DLD1 (cell line): ENCODE measurements around the gene CNPY1.

ENCODE experiments used
- in situ Hi-C: cut with HindIII; loops from 2 replicates; pipeline ENCODE4 v1.10.0; 2017; ENCODE audit warnings: low sequenced_read_pairs

The CNPY1 gene

DNA sequence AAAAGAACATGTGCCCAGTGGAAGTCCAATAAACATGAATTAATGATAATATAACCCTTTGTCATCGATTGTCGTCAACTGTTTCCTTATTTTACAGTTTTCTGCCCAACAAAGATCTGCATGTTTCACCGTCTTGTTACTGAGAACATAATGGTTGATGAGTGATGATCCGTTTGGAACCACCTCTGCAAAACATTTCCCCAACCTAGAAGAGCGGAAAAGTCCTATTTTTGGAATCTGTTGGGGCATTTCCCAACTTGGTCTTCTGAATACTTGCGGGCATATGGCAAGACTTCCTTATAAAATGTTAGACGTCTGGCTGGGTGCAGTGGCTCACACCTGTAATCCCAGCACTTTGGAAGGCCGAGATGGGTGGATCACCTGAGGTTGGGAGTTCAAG is 32.1 kb downstream of the CNPY1 start:
- in situ Hi-C loops = no loop called here

GRCh38 chr7:155513543-155514285 is 32.6 kb downstream of the CNPY1 start:
- in situ Hi-C loops = no loop called here

DNA sequence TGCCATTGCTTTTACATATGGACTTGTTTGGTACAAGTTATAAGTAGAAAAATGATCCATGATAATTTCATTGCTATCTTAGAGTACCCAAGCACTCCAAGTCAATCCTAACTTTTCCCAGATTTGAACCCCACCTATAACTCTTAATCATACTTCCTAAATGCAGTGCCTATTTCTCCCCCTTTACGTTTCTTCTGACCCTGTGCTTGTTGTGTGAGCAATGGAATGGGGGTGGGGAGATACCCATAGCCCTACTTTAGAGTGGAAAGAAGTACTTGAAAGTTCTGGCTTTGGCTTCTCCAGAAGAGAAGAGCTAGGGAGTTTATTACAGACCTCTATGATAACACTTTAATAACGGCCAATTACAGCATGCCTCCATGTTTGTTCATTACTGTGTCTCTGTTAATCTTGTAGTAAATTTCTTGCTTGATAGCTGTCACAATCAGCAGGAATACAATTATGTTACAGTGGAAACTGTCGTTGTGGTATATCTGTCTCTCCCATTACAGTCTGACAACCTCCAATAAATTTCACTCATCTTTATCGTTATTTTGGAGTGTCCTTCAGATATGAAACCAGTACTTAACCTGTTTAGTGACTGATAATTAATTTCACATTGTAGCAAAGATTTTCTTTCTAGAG is 34.0 kb downstream of the CNPY1 start:
- in situ Hi-C loops = no loop called here

DNA sequence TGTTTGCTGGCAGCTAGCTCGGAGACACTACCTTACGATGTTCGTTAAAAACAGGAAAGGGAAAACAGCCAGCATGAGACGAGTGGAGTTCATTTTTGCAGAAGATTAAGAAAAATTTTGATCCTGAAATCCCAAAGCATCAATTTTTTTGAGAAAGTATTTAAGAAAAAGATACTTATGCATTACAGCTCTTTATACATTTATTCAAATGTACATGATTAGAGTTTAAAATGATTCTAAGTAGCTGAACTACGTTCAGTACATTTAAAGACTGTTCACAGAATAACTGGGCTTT is 34.7 kb downstream of the CNPY1 start:
- in situ Hi-C loops = no loop called here

- in situ Hi-C loops = no loop called here
Measured at GRCh38 chr7:155510975-155511701, 35.2 kb downstream of the CNPY1 start.

GRCh38 chr7:155509725-155510551 is 36.4 kb downstream of the CNPY1 start:
- in situ Hi-C loops = no loop called here

DNA sequence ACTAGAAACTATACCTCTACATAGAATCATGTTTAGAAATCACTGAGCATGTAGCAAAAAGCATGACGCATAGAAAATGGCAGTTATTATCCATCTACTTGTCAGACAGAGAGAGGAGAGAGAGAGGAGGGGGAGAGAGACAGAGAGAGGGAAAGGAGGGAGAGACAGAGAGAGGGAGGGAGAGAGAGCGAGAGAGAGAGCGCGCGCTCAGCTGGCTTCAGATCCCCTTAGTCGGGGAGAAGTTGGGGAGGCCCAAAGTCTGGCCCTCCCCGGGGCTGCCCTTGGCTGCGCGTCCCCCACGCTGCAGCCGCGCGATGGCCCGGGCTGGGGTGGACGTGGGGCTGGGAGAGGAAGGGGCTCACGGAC is 37.0 kb downstream of the CNPY1 start:
- in situ Hi-C loops = no loop called here

DNA sequence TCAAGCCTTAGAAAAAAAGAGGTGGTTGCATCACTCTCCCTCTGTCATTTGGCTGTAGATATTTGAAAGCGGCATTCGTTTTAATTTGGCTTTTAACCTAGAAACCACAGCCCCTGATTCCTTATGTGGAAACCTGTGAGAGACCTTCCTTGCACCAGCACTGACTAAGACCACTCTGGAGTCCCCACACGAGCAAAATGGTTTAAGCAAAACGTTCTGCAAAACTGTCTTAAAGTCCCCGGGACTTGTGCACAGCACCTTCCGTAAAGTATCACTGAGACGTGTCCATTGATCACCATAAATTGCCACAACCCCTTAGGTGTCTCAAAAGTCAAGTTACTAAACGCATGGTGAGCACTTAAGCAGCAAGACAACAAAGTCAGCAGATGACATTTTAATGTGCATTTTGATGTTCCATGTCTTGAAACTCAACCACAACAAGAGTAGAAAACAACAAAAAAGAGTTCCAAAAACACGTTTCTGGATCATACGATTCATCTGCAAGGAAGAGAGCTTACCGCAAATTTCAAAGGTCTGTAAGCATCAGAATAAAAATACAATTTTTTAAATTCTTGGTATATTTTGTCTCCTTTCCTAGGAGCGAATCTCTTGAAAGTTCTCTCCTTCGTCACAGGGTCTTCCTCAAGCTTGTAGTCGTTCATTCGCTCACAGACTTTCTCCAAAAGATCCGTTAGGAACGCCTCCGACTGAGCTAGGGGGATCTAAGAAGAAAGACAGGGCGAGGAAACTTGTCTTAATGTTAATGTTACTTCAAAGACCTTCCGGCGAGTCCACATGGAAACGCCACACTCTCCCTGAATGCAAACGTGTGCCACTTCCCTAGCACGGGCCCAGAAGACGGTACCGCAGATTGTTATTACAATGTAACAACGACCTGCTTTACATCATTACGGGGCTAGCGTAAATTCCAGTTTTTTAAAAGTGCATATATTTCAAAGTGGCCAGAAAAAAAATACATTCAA is 37.7 kb downstream of the CNPY1 start:
- in situ Hi-C loops = no loop called here

- in situ Hi-C loops = no loop called here
Measured at GRCh38 chr7:155507576-155507975, 38.8 kb downstream of the CNPY1 start.

GRCh38 chr7:155506854-155507337 is 39.5 kb downstream of the CNPY1 start:
- in situ Hi-C loops = no loop called here

DNA sequence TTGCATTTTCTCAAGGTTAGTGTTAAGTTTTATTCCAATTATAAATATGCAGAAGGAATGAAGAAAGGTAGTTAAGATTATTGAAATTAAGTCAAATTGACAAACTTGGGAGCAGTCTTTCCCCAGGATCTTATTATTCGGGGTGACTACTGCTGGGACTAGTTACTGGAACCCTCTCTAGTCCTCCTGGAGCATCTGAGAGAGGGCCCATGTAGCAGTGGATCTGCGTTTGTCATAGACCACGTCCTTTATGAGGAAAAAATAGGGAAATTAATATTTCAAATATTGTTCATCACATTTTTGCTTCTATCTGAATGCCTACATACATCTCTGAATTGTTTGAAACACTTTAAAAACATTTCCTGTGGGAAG is 41.0 kb downstream of the CNPY1 start:
- in situ Hi-C loops = no loop called here

DNA sequence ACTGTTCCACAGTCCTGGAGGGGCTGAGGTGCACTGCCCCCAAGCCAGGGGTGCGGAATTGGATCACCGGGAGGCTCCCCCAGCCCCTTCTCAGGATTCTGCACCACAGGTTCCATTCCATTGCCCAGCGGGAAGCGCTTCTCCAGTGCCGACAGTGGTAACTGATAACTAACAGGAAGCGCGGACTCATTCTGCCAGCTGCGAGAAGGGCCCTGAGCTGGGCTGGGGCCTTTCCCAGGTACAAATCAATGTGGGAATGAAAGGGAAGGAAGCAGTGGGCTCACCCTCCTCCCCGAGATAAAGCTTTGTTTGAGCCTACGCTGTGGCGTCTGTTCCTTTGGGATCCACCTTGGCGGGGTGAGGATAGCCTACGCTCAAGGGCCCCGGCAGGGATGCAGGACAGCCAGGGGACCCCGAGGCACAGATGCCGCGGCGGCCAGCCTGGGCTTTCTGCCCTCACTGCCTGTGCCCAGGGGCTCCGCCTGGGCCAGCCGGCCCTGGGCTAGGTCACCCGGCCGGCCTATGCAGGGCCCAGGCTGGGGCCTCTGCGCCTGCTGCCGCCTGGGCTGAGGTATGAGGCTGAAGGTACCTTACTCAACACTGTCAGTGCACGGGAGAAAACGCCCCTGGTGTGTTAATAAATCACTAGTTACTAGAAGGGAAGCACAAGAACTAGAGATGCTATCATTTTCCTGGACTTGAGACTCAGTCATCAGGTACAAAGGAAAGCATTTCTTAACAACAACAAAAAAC is 49.0 kb downstream of the CNPY1 start:
- in situ Hi-C loops = loop anchor here (5.0 kb wide), 1 partner anchor 40 kb away; no protein-coding TSS in a partner anchor

DNA sequence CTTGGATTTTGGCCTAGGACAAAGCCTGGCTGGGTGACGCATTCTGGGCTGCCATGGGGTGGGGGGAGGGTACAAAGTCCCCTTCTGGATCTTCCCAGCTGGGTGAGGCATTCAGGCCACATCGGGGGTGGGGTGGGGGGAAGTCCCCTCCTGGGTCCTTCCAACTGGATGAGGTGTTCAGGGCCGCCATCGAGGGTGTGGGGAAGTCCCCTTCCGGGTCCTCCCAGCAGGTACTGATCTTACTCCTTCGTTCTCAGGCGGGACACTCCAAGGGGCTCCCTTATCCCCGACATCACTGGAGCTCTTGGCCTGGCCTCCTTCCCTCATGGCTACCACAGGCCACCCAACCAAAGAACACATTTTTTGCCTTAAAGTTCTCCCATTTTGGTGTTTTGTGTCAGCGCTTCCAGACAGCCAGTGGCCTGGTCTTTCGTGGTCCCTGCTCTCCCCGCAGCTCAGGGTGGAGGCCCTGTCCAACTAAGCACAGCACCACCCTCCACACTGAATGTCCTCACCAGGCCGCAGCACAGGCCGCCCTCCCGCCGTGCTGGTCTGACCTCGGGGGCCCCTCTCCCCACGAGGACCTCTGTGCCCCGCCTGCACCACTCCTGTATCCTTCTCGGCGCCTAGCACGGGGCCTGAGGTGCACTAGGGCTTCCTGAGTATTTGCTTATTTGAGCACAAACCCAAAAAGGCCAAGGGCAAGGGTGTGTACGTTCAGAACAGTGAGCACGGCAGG is 49.9 kb downstream of the CNPY1 start:
- in situ Hi-C loops = loop anchor here (5.0 kb wide), 1 partner anchor 41 kb away; no protein-coding TSS in a partner anchor

DNA sequence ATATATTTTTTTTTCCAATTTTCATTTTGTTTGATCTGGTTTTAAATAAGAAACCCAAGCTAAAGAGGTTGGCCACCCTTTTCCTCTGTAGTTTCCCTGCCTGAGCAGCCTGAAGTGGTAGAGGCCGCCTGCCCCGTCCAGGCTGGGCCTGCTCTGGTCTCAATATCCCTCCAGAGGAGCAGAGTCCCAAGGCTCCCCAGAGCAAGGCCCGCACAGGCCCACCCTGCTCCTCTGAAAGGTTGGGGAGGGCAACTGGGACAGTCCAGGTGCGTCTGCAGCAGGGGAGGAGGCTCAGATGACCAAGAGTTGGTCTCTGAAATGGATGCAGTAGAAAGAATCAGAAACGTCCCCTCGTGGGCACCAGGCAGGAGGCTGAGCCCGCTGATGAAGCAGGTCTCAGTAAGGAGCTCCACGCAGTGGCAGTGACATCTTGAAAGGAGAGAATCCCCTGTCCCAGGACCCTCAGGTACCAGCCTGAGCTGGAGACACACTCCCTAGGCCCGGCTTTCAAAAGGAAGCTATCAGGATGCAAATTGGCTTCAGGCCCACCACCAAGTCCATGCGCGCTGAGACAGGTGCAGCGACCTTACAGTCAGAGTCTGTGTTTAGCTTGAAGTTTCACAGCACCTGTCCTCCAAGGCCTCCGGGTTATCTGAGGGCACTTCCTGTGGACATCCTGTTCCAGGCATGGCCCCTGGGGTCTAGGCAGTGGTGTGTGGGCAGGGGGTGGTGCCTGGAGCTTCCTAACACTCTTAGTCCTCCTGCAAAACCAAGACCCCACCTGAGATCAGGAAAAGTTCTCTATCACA is 50.7 kb downstream of the CNPY1 start:
- in situ Hi-C loops = loop anchor here (5.0 kb wide), 1 partner anchor 42 kb away; no protein-coding TSS in a partner anchor

DNA sequence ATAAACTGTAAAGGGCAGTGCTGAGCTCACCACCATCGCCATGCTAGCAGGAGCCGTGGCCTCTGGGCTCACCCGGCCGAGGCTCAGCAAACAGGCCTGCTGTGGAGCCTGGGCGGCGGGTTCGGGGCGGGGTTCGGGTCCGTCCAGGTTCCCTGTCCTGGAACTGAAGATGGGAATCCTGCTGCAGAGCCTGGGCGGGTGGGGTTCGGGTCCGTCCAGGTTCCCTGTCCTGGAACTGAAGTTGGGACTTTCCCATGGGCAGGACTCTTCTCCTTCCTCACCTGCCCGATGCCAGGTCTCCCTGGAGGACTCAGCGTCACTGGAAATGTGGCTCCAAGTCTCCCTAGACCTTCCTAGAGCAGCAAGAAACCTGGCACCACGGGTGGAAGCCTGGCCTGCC is 51.8 kb downstream of the CNPY1 start:
- in situ Hi-C loops = no loop called here

- in situ Hi-C loops = no loop called here
Measured at GRCh38 chr7:155493744-155494538, 52.4 kb downstream of the CNPY1 start.

- in situ Hi-C loops = no loop called here
Measured at GRCh38 chr7:155491812-155492211, 54.5 kb downstream of the CNPY1 start.
